Right lobe of liver (tissue), 6 donors: ENCODE measurements around the gene PPAT. TPM values are rescaled to one million over a fixed set of nuclear protein-coding genes. Genes with fewer than 3 reads are reported as not detected.

Experiments used
- ATAC-seq, 4 donors: fragments of 200-7000 bp; cut with Tn5 transposase; one replicate each; pipeline ENCODE4 v1.9.1; 2020; ENCODE audit warnings: mild to moderate bottlenecking in 4 of 4, moderate library complexity in 4 of 4
- DNase-seq, 3 donors: peaks; one replicate each; pipeline ENCODE4 v3.0.0-alpha.2; 2020
- H3K27ac ChIP-seq, 3 donors: fragments of 200-600 bp; one replicate each; pipeline ENCODE4 v1.8.0; 2022
- H3K27me3 ChIP-seq, 2 donors: fragments of 200-600 bp; one replicate each; pipeline ENCODE4 v1.8.0; 2022
- H3K36me3 ChIP-seq, 4 donors: fragments of 200-600 bp; sonication (generic) in 1 of 4; one replicate each; pipeline versions ENCODE4 v1.5.1 to v1.8.0; 2017 to 2022; ENCODE audit warnings: control low read depth in 1 of 4
- H3K4me1 ChIP-seq, 4 donors: fragments of 200-600 bp; sonication (generic) in 1 of 4; one replicate each; pipeline versions ENCODE4 v1.5.1 to v1.8.0; 2017 to 2022; ENCODE audit warnings: control low read depth in 1 of 4
- H3K4me3 ChIP-seq, 3 donors: fragments of 200-600 bp; one replicate each; pipeline ENCODE4 v1.8.0; 2022
- H3K9me3 ChIP-seq, 4 donors: fragments of 200-600 bp; sonication (generic) in 1 of 4; one replicate each; pipeline versions ENCODE4 v1.5.1 to v1.8.0; 2017 to 2022; ENCODE audit warnings: control low read depth in 1 of 4
- POLR2A ChIP-seq: fragments of 450-650 bp; IDR thresholded peaks from one replicate; pipeline ENCODE4 v1.6.1; 2017; ENCODE audit warnings: antibody characterized with exemption, mild to moderate bottlenecking
- WGBS: methylation state at CpG from one replicate; pipeline ENCODE4 v1.1.6; 2018; ENCODE audit warnings: low coverage, low lambda C conversion rate; ENCODE audit not compliant: insufficient coverage; ENCODE audit errors: missing lambda C conversion rate; 5-methylcytosine and 5-hydroxymethylcytosine counted together
- intact Hi-C, 2 donors: fragments of 100-400 bp; cut with DNase I; formaldehyde crosslinking; loops; one replicate each; pipeline versions ENCODE4 v1.11.2 to v1.14.1; 2022
- long read RNA-seq: library from polyadenylated mRNA; unstranded; transcript quantifications from one replicate; pipeline ENCODE4 v2.0.0, GENCODE V29; 2019
- total RNA-seq, 6 experiments: library from RNA; depleted of rRNA in 2 of 6; stranded (reverse); fragments of >200 nt in 2 of 6; fragmentation: NEBNext Ultra II Directional in 3 of 6; extraction: Animal tissue kit (Norgen Biotek cat#: 25700) in 3 of 6; gene quantifications; one replicate each; pipeline versions ENCODE4 v1.1.0 to v1.2.4, GENCODE V29; 2016 to 2023
- TF ChIP-seq, protein P1 (sequence below), 4 donors: fragments of 200-600 bp in 3 of 4; fragments of 450-650 bp in 1 of 4; IDR thresholded peaks; one replicate each; pipeline versions ENCODE4 v1.5.1 to v1.8.0; 2016 to 2022; ENCODE audit warnings: antibody characterized with exemption in 4 of 4, mild to moderate bottlenecking in 2 of 4
- donor health status: DM: no; HTN: yes; CAD: no.
- donor health status: DM: no; HTN: no; CAD: no.
- donor health status: DM: no; HTN: no; CAD: no.
- donor health status: DM: no; HTN: yes; CAD: no.
- donor health status: DM: no; HTN: yes; CAD: no.

Gene PPAT
- total RNA-seq = 1 to 10 TPM; 4.4 to 8.5 (median 7.1) TPM
- long read RNA-seq, partial matches to known transcripts = 1 of 1 reads
- long read RNA-seq, other reads (novel, unspliced or antisense) = 0 of 1 reads

DNA sequence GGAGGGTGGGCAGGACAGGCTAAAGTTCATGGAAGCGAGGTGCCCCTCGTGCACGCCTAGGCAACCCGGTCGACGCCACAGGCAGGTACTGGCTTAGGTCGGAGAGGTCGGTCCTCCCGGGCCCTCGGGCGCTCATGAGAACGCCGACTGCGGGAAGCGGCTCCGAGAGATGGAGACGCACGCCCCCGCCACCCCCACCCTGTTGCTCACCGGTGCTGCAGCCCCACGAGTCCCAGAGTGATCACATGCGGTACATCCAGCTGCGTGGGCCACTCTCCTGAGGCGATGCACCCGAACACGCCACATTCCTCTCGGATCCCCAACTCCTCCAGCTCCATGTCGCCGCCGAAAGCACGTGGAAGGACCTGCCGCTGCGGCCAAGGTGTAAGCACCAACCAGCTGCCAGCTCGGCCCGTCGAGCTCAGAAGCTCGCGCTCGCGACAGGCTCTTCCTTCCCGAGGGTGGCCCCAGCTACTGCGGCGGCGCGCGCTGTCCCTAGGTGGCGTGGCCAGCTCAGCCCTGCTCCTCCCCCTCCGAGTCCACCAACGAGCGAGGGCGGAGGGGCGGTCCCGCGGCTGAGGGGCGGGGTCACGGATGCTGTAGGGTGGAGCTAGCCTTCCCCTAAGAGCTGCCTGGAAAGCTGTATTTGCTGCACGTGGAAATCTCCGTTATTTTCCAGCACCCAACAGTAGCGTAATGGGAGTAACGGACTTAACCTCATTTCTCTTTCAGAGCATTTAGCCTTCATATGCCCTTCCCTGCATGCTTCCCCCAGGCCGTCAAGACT, at the start of gene PPAT:
TSS of gene PPAT (minus strand) at position 476 of the 787 bp plus-strand sequence. CDS start at position 338, 138 bp downstream.
- Histone ChIP-seq H3K4me3 (peak within 1 kb of the TSS; percentile 61 to 79 (median 69)), H3K9me3 (no peaks in the 10 kb centered on the region), H3K27me3 (no peaks in the 10 kb centered on the region), H3K36me3 (no peaks in the 10 kb centered on the region), H3K4me1 (peaks cover 0 to 20% (median 0%) of the 10 kb centered on the region in 4 donors), H3K27ac (peak within 1 kb of the TSS; percentile 74 to 84 (median 83))
- intact Hi-C loops = no loop called here
- TF ChIP-seq, protein P1, sequence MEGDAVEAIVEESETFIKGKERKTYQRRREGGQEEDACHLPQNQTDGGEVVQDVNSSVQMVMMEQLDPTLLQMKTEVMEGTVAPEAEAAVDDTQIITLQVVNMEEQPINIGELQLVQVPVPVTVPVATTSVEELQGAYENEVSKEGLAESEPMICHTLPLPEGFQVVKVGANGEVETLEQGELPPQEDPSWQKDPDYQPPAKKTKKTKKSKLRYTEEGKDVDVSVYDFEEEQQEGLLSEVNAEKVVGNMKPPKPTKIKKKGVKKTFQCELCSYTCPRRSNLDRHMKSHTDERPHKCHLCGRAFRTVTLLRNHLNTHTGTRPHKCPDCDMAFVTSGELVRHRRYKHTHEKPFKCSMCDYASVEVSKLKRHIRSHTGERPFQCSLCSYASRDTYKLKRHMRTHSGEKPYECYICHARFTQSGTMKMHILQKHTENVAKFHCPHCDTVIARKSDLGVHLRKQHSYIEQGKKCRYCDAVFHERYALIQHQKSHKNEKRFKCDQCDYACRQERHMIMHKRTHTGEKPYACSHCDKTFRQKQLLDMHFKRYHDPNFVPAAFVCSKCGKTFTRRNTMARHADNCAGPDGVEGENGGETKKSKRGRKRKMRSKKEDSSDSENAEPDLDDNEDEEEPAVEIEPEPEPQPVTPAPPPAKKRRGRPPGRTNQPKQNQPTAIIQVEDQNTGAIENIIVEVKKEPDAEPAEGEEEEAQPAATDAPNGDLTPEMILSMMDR (IDR thresholded peaks at IDR 0.05) = peak; percentile 26 to 51 (median 44)
- peak; percentile 58 for TF ChIP-seq POLR2A
- 0% methylated on average over 24 of the region's 61 CpGs for WGBS
- DNase-seq (peak; percentile 99), ATAC-seq (peak; percentile 89 to 96 (median 90))

DNA sequence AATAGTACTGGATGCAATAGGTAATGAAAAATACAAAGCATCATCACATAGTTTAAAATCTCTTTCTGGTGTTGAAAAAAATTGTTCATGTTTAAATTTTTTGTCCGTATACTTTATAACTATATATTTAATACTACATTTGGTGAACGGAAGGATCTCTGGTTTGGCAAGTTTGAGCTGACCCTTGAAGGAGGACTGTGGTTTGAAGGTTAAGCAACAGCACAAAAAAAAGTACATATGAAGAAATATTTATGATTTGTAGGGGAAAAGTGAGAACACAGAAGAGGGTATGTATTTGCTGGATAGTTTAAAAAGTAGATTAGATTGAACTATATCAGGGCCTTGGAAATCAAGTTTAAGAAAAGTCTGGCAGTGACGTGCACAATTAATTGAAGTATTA, 45.3 kb upstream of the PPAT start:
- H3K36me3 ChIP-seq = peaks cover 12 to 80% (median 31%) of the 10 kb centered on the region in 4 donors
- H3K4me3 ChIP-seq = no peak overlapping the region
- H3K27ac ChIP-seq = no peak overlapping the region
- H3K4me1 ChIP-seq = no peaks in the 10 kb centered on the region
- ATAC-seq = no peak
- TF ChIP-seq, protein P1 (IDR thresholded peaks at IDR 0.05) = no peak
- no peak for TF ChIP-seq POLR2A
- 87% methylated on average over 3 of the region's 3 CpGs for WGBS
- intact Hi-C loops = no loop called here
- H3K9me3 ChIP-seq = no peaks in the 10 kb centered on the region
- H3K27me3 ChIP-seq = no peaks in the 10 kb centered on the region
- DNase-seq = no peak

DNA sequence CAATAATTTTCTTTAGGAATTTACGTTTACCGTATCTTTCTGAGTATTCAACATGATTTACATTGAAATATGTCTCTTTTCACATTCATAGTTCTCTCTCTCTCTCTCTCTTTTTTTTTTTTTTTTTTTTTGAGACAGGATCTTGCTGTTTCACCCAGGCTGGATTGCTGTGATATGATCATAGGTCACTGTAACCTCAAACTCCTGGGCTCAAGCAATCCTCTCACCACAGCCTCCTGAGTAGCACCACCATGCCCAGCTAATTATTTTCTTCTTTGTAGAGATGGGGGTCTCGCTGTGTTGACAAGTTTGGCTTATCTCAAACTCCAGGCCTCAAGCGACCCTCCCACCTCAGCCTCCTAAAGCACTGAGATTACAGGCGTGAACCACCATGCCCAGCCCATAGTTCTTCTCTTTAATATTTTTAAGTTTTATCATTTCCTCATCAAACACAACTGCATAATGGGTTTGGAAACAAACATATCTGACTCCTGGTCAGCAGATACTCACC, 41.8 kb upstream of the PPAT start:
- H3K27me3 ChIP-seq = no peaks in the 10 kb centered on the region
- H3K36me3 ChIP-seq = peaks cover 5 to 75% (median 41%) of the 10 kb centered on the region in 4 donors
- no peak overlapping the region for H3K27ac ChIP-seq
- intact Hi-C loops = no loop called here
- no peak overlapping the region for H3K4me3 ChIP-seq
- DNase-seq (no peak), ATAC-seq (no peak)
- H3K4me1 ChIP-seq = no peaks in the 10 kb centered on the region
- 91% methylated on average over 5 of the region's 5 CpGs for WGBS
- no peak for TF ChIP-seq POLR2A
- TF ChIP-seq, protein P1 (IDR thresholded peaks at IDR 0.05) = no peak
- H3K9me3 ChIP-seq = no peaks in the 10 kb centered on the region

DNA sequence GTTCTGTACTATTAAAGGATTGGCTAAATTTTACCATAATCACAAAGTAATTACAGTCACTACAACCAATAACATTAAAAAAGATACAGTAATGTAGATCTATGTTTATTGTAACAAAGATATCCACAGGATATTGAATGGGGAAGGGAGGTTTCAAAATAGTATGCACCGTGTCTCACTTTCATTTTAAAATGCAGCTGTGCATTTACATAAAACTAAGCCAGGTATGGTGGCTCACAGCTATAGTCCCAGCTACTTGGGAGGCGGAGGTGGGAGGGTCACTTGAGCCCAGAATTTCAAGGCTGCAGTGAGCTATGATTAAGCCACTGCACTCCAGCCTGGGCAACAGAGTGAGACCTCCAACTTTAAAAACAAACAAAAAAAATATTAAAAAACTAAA, 40.5 kb upstream of the PPAT start:
- WGBS = 88% methylated on average over 2 of the region's 2 CpGs
- no peak for ATAC-seq
- intact Hi-C loops = no loop called here

More for the DNA sequence above, 40.5 kb upstream of the PPAT start:
- no peak overlapping the region for H3K27ac ChIP-seq
- no peaks in the 10 kb centered on the region for H3K9me3 ChIP-seq
- H3K4me3 ChIP-seq = no peak overlapping the region
- H3K36me3 ChIP-seq = peaks cover 5 to 81% (median 43%) of the 10 kb centered on the region in 4 donors
- H3K27me3 ChIP-seq = no peaks in the 10 kb centered on the region
- TF ChIP-seq, protein P1 (IDR thresholded peaks at IDR 0.05) = no peak
- no peak for DNase-seq
- no peaks in the 10 kb centered on the region for H3K4me1 ChIP-seq
